ENCODE data around the gene LIM2. TPM values are rescaled to one million over a fixed set of nuclear protein-coding genes. Genes with fewer than 3 reads are reported as not detected.

LIM2 gene
- total and polyA plus RNA-seq, 2 of the 8 experiments (the other 6 are each of a cell fraction or from before 2014, with no cell fraction given): not detected

GRCh38 chr19:51431124-51431523, 43.4 kb upstream of the LIM2 start (continued):
- TF ChIP-seq CTCF (IDR thresholded peaks at IDR 0.05; ENCODE audit: control extremely low read depth in 1 of 3, insufficient read depth in 1 of 3, low read depth in 1 of 3, low read length in 3 of 3): no peak
- TF ChIP-seq BCL11A (IDR thresholded peaks at IDR 0.05; ENCODE audit: low read depth in 2 of 2, low read length in 2 of 2): no peak
- TF ChIP-seq TCF12 (IDR thresholded peaks at IDR 0.05; ENCODE audit: low read depth, low read length): no peak
- TF ChIP-seq PHF8 (conservative IDR thresholded peaks at IDR 0.05; ENCODE audit: low read depth, low read length): no peak

Data from H1 (cell line).